ENCODE data around the gene FTCDNL1.

Gene FTCDNL1

DNA sequence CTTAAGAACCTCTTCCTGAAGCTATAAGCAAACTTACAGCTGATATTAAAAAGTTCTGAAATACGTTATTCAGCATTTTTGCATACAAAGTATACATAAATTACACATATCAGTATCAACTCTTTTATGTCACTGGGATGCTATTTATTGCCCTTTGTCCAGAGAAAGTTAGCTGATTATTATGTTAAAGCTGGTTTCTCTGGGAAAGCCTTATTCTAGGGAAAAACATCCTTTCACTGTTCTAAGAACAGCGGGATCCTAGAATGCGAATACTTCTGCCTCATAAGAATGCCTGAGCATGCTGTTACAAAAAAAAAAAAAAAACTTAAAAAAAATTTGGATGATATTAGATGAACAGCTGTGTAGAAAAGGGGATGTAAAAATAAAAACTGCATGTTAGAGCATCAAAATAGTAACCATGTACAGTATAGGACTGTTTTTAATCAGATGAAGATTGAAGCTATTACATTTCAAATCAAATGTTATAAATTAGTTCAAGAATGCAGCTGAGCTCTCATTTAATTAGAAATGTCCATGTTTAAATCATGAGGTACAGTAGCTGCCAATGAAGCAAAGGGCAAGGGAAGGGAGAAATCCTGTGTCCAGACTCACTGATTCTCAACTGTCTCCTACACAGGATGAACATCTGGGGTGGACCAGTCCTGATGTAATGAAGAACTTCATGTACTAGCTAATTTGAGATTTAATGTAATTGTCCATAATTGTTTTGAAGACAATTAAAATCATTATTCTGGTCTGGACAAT lies 8.2 kb downstream of the FTCDNL1 start:
- DNase-seq (ENCODE audit: low spot score): no peak

DNA sequence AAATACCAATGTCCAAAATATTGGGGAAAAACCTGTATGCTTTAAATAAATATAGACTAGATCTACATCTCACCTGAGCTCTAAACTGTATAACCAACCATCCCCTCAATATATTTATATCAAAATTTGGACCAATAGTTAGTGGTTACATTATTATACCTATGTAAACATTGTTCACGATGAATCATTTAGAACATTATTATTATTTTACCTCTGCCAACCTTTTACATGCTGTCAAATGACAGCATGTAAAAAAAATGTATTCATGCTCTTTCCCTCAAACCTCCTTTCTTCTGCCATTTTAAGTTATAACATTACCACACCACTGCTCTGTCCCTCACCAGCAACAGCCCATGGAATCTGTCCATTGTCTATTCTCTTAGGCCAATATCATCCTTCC lies 9.6 kb downstream of the FTCDNL1 start:
- no peak for DNase-seq (ENCODE audit: low spot score)

DNA sequence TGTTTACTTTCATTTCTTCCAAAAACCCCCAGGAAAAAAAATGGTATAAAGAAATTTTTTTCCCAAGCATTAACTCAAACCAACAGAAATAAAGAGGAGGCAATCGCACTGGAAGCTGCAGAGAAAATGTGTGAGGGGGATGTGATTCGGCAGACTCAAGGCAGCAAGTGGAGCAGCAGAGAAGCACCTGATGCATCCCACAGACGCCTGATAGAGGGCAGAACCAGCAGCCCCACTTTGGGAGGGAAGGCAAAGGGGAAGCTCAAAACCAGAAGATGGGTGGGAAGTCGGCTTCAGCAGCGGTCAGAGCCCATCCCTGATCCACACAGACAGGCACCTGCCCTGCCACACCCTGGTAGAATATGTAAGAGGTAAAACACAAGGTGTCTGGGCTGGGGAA lies 12.6 kb downstream of the FTCDNL1 start:
- no peak for DNase-seq (ENCODE audit: low spot score)

DNA sequence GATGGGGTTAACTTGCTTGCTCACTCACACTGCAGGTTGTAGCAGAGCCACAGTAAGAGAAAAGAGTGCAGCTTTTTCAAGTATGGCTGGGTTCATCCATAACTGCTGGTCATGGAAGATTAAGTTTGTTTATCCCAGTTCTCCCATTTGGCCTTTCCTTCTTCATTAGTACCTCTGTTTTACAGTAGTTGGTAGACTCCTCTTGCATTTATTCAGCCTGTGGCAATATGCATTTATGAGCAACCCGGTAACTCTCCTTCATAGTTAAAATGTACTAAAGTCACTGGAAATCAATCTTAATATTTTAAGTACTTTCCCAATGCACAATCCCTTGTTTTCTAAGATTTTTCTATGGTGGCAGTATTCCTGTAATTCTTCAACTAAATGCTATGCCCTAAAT lies 14.0 kb downstream of the FTCDNL1 start:
- DNase-seq (ENCODE audit: low spot score): no peak

DNA sequence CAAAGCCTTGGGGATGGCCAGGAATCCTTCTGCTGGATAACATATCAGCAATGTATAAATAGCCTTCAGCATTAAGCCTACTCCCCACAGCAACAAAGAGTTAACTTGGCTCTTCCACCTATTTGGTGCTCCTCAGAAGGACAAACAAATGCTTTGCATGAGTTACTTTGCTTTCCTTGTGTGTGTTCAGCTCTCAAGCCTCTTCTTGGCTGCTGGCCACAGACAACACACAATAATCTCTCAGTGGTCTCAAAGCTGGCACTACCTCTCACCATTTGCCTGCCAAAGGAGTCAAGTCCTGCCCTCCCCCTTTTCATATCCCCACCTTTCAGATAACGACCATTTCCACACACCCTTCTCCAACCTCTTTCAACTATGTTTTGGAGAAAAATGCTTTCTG lies 17.5 kb downstream of the FTCDNL1 start:
- no peak for DNase-seq (ENCODE audit: low spot score)

DNA sequence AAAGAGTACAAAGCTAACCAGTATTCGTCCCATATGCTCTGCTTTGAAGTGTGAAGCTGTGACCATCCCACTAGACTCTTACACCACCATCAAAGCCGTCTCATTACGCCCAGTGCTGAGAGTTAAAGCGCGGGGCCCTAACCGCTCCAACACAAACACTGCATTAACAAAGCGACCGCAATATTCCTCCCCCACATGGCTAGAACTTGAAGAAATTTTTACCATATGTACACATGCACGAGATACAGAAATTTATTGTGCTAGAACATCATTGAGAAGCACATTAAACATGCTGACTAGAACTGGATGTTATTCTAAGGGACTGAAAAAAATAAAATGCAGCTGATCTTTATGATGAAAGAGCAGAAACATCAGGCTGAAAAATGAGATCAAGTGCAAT lies 20.5 kb downstream of the FTCDNL1 start:
- no peak for DNase-seq (ENCODE audit: low spot score)

DNA sequence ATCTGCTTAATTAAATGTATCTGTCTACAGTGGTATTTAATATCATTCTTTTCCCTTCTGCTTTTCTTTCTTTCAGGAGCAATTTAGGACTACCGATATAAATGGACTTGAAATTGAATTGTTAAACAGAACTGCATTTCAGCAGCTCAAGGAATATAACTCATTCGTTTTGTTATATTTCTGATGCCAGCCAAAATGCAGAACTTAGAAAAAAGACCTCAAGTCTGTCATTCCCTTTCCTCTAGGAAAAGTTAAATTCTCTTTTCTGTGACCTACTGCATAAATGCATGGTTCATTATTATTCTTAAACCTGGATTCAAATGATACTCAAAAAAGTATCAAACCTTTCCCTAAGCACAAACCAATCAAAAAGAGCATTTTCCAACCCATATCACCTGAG lies 21.4 kb downstream of the FTCDNL1 start:
- no peak for DNase-seq (ENCODE audit: low spot score)

DNA sequence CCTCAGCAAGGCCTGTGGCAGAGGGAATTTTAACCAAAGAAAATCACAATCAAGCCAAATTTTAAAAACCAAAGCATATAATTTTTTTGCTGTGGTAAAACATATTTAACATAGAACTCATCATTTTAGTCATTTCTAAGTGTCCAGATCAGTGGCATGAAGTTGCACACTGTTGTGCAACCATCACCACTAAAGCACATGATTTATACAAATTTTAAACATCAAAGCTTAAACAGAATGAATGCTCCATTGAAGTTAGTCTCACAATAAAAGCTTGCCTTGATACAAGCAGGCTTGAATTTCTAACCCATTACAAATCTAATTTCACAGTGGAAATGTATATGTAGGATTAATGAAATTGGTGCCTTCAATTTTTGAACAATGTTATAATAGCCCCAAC lies 31.2 kb downstream of the FTCDNL1 start:
- no peak for DNase-seq (ENCODE audit: low spot score)

DNA sequence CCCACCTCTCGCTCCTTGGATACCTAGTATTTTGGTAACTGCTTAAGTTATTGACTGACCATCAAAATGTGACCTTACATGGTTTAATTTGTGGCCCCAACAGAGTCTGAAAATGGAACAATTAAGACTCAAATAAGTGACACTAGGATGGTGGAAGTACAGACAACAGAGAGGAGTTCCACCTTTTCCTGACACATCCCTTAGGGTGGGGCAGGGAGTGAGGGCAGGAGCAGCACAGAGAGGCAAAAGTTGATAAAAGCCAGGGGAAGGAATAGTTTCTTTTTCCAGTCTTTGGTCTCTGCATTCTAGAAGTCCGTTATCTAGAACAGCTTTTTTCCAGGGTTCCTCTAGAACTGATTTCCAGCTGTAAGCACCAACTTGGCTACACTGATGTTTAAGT lies 32.2 kb downstream of the FTCDNL1 start:
- no peak for DNase-seq (ENCODE audit: low spot score)

DNA sequence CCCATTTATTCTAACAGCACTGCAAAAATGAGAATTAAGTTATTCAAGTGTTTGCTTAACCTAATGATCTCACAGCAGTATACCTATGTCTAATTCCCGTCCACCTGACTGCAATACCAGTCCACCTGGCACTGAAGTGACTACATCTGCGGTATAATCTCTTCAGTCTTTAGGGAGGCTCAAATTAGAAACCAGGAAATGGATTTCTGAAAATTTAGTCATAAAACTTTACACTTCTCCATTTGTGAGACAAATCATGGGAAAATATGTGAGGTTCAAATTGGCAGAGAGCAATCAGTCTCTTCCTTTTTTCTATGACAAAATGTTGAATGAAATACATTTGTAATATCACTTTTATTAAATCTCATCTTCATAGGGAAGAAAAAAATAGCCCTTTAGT lies 33.0 kb downstream of the FTCDNL1 start:
- no peak for DNase-seq (ENCODE audit: low spot score)

DNA sequence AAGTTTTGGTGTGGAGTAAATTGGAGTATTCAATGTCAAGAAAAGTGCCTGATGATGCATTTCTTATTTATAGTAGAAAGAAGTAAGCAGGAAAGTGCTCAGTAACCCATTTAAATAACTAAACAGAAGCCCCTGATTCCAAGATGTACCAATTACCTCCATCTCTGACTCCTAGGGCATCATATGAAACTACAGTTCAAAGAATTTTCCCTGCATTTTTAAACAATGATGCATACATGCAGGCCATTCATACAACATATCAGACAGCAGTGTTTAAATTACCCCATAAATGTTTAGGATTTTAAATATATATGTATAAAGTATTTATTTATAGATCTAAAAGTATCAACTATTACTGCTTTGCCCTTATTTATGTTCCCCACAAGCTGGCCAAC lies 36.2 kb downstream of the FTCDNL1 start:
- no peak for DNase-seq (ENCODE audit: low spot score)

DNA sequence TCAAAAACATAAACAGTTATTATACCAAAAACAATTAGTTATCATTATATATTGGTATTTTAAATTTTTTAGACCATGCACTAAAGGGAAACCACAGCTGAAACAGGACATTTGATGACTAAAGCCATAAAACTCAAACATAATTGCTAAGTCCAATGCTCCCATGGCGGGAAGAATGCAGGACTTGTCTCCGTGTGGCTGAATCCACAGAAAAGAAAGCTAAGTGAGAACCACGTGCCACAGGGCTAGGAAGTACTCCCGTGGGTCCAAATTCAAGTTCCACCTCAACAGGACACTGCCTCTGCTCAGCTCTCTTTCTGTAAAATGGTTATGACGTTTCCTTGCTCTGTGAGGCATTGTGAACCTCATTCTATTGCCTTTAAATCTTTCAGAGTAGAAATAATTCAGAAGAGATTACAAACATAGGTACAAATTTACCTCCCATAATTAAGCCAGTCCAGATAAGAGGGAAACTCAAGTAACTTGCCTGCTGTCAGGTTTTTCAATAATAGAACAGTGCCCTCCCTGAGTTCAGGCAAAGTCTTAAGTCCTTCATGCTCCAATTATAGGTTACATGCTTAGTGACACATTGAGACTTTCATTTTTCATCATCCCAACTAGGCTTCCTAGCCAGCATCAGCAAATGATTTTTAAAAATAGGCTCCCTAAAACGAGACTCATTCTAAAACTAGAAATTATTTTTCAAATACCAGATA lies 36.7 kb downstream of the FTCDNL1 start:
- DNase-seq (ENCODE audit: low spot score): no peak

DNA sequence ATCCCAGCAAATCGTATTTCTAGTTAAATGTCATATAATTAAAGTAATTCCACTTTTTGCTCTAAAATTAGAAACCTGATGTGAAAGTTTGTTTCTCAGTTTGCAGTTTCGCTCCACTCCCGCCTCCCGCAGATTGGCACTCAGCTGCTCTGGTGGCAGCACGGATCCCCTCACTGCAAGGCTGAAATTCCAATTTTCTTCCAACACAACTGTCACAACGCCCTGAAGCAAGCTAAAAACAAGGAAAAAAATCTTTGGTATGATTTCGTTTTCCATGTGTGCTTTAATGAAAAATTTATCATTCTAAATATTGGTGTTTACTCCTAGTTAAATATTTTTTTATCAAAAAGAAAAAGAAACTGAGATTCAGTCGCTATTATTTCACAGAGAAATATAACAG lies 38.5 kb downstream of the FTCDNL1 start:
- DNase-seq (ENCODE audit: low spot score): no peak

DNA sequence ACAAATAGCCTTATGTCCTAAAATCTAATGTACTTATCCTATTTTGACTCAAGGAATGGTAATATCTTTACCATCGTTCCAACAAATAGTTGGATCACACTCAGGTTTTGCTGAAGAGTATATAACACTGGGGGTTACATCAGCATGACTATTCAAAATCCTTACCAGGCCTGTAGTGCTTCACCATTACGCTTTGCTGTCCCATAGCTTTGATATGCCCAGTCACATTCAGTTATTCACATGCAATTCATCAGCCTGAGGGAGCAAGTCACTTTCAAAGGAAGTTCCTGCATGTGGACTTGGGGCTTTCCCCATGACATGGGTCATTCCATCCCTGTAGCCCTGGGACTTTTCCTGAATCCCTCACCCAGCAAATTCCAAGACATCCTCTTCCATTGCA lies 39.6 kb downstream of the FTCDNL1 start:
- DNase-seq (ENCODE audit: low spot score): no peak

DNA sequence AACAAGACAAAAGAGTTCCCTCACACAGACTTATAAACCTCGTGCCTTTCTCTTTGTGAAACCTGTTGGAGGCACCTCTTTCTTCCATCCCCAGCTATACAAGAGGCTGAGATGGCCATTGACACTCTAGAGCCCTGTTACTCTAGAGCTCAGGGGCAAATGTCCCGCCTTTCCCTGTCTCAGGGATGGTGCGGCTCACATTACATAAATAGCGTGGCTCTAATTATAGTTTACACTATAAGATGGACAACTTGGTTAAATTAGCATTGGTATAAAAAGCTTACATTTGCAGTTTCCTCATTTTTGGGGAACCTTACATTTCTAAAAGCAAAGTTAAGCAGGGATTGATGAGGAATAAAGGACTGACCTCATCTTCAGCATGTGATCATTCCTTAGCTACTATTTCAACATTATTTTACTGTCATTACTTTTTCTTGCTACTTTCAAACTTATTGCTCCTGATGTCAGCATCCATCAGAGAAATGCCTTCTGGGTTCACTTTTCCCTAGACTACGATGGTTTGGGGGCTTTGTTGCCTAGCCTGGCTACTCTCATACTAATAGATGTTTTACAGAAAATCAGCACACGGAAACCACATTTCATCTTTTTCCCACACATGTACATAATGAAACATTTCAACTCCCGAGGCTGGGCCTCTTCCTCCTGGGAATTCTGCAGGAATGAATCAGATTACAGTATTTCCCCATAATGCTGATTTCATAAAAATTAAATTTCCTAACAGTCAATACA lies 40.4 kb downstream of the FTCDNL1 start:
- DNase-seq (ENCODE audit: low spot score): no peak

DNA sequence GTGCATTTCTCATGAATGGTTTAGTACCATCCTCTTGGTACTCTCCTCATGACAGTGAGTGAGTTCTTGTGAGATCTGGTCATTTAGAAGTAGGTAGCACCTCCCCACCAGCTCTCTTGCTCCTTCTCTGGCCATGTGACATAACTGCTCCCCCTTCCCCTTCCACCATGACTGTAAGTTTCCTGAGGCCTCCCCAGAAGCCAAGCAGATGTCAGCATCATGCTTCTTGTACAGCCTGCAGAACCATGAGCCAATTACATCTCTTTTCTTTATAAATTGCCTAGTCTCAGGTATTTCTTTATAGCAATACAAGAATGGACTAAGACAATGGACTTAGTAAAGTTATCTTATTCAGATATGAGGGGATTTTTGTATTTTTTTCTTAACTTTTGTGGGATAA lies 43.0 kb downstream of the FTCDNL1 start:
- DNase-seq (ENCODE audit: low spot score): no peak

DNA sequence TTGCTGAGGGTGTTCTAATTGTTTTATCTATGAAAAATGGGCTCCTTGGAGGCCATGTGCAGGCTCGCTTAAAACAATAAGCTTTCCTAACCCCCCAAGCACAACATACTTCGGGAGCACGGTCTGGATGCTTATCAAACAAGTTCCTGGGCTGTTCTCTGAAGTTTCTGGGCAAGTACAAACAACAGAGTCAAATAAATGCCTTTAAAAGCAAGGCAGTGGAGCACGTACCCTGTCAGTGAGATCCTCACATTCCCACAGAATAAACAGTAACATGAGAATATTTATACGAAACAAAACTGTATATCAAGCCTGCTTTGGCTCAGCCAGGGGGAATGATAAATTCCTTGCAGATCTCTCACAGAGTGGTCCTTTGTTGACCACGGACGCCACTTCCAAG lies 44.8 kb downstream of the FTCDNL1 start:
- DNase-seq (ENCODE audit: low spot score): no peak

DNA sequence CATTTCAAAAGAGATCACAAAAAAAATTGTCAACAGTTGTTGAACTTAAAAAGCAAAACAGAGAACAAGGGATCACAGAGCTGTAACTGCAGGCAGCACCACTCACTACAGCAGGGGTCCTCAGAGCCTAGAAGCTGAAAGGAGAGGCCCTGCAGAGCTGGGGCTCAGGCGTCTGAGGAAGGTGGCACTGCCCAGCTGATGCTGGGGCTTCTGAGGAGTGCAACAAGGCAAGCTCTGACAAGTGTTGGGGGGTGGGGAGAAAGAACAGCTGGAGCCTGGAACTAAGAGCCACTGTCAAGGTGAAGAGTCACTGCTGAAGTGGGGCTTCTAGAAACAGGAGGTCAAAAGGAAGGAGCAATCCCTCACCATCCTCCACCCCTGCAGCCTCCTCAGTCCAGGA lies 46.2 kb downstream of the FTCDNL1 start:
- DNase-seq (ENCODE audit: low spot score): no peak

DNA sequence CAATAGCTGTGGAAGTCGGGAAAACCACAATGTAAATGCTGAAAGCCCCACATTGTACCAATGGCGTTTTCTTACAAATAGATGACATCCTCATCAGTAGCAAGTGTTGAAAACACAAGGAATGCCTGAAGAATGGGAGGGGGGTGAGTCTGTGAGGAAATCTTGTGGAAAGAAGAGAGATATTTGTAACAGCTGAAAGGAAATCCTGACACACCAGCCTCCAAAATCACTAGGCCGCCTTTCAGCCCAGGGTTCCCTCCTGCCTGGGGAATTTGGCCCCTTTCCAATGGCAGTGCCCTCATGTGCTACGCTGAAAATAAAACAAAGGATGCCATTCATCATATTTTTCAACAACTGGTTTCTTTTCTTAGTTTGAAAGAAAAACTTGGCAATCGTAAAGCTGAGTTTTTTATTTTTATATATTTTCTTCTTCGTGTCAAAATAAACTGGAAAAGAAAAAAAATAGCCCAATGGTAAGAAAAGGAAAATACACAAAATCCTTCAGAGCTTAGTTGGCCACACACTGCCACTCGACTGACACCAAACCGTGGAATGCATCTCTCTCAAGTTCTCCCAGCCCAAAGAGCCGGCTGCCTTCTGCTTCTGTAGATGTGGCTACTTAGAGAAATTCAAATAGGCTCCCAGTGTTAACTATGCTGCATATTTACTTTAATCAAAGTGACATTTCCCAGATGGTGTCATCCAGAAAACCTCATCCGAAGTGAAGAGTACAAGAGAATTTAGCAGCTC lies 52.0 kb downstream of the FTCDNL1 start:
- no peak for DNase-seq (ENCODE audit: low spot score)

DNA sequence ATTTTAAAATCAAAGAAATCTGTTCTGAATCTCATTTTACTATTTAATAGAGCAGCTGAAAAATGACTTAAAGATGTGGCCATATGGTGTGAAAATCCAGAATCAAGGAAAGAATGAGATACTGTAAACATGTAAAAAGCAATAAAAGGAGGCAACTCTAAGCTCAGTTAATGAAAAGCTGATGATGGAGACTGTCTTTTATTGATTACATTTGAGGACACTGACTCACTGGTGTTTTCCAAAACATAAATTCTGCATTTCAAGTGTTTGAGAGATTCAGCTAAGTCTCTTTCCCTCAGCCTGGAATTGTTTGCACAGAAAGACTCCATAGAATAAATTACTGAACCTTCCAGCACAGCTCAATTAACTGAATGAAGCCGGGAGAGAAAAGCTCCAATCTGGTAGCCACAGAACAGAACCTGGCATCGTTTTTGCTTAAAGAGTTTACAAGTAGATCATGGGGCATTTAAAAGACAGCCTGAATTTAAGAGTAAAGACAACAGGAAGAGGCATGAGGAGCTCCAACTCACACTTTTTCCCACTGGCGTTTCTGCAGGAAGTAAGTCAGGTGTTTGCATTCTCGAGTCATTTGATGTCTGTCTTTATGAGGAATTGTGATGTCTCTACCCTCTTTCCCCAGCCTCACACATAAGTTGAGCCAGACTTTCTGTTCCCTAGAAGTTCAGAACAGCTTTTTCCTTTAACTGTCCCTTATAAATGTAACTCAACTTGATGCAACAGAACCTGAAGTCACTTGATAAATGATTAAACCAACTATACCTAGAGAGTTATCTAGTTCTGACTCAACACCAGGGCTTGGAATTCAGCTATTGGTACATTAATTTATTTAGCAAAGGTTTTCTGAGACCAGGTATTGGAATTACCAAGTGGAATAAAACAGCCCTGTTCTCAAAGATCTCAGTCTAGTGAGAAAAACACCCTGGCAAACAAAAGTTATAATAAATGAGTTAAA lies 53.3 kb downstream of the FTCDNL1 start:
- no peak for DNase-seq (ENCODE audit: low spot score)

DNA sequence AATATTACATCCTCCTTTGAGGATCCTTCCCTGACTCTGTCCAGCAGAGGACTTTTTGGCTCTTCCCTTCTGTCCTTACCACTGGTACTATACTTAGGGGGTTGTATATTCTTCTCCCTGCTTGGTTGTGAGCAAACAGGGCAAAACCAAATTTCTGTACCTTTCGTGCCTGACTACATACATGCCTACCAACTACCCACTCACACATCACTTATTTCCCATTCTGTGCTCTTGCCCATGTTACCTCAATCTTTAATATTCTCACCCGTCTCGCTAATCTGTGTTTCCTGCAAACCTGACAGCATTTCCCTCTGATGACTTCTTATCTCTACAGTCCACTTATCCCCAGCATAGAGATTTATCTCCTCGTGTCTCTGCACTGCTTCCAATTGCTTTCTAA lies 58.6 kb downstream of the FTCDNL1 start:
- no peak for DNase-seq (ENCODE audit: low spot score)

Data from HuH-7.5 (cell line).